CD4-positive, alpha-beta T cell treated with Interleukin-6 at 100 ng/mL for 8 hours (primary cell): ENCODE measurements around the gene CDCA5.

Source experiments
- DNase-seq: peaks from one replicate; pipeline ENCODE4 v3.0.0-alpha.2; 2020; ENCODE audit warnings: mixed read lengths, low spot score

CDCA5 gene

DNA sequence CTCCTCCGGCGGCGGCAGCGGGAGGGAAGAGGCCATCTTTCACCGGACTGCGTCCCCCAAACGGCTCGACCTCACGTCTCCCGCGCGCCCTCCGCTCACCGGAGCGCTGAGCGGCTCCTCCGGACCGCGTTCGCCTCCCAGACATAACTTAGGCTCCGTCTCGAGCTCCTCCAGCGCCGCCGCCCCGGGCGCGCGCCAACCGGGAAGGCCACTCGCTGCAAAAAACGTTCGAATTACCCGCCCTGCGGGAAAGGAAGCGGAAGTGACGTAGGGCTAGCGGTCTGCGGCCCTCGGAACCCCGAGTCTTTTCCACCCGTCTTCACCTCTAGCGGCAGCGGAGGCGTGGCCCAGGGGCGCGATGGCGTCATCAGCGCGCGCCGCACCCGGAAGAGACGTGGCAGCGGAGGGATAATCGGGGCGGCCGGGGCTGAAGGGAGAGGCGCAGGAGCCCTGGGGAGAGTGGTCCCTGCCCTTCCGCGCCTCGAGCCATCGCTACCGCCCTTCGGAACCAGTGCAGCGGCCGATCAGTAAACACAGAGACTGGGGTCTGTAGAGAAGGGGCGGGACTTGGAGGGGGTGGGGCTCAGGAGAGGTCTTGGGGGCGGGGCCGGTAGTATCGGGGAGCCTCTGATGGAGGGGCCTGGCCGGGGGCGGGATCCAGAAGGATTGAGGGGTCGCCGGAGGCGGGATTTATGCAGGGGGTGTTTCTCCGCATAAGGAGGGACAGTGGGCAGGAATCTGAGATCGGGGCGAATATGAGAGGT, at the start of gene CDCA5, which contains the start of gene ZFPL1:
CDCA5 (minus strand) TSS at position 207 of the 764 bp plus-strand sequence; CDS start at position 145, 62 bp downstream.
ZFPL1 (plus strand) TSS at position 389 of the 764 bp plus-strand sequence. CDS start 477 bp downstream, outside the sequence.
- peak; percentile 95 for DNase-seq

DNA sequence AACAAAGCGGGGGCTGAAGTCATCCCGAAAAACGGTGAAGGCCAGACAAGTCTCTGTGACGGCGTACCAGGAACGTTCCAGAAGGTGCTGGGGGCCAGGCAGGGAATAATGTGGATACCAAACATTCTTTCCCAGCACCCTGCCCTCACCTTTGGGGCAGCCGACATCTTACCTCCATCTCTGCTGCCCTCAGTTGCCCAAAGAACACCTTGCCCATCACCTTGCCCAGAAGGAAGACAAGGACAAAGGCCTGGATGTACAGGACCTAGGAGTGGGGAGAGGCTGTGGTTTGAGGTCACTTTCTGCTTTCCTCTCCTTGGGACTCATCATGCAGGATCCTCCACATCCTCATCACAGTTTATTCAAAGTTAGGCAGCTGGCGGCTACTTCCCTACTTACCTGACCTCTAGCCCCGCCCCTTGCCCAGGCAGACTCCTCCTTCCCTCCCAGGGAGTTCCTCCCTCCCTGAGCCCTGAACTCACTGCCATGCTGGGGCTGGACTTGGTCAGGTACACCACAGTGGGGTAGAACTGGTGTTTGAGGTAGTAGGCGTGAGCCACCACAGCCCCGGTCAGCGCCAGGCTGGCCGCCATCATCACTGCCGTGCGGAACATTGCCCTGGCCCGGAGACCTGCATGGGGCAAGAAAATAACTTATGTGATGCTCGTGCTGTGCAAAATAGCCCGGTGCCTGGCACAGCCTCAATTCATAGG, 49.3 kb upstream of the CDCA5 start:
- peak; percentile 32 for DNase-seq

- no peak for DNase-seq
These were observed 48.6 kb upstream of the CDCA5 start for GRCh38 chr11:65132238-65132987.

DNA sequence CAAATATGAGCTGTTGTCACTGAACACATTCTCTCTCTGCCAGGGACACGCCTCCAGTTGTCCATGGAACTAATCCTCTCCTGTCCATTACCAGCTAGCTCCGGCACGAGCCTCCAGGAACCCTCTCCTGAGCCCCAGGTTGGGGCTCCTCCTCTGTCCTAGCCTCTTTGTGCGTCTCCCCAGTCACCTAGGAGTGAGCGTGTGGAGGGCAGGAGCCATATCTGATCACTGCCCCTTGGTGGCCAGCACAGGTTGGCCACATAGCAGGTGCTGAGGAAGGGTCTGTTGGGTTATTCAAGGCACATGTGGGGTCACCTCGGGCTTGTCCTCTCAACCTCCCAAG, 48.0 kb upstream of the CDCA5 start:
- DNase-seq, result no peak

GRCh38 chr11:65131417-65131776, 47.6 kb upstream of the CDCA5 start:
- no peak for DNase-seq

GRCh38 chr11:65130631-65131416, 47.0 kb upstream of the CDCA5 start:
- no peak for DNase-seq

GRCh38 chr11:65129649-65130441, 46.0 kb upstream of the CDCA5 start:
- no peak for DNase-seq

- DNase-seq, result no peak
These were observed 44.6 kb upstream of the CDCA5 start for GRCh38 chr11:65128182-65129145.

DNA sequence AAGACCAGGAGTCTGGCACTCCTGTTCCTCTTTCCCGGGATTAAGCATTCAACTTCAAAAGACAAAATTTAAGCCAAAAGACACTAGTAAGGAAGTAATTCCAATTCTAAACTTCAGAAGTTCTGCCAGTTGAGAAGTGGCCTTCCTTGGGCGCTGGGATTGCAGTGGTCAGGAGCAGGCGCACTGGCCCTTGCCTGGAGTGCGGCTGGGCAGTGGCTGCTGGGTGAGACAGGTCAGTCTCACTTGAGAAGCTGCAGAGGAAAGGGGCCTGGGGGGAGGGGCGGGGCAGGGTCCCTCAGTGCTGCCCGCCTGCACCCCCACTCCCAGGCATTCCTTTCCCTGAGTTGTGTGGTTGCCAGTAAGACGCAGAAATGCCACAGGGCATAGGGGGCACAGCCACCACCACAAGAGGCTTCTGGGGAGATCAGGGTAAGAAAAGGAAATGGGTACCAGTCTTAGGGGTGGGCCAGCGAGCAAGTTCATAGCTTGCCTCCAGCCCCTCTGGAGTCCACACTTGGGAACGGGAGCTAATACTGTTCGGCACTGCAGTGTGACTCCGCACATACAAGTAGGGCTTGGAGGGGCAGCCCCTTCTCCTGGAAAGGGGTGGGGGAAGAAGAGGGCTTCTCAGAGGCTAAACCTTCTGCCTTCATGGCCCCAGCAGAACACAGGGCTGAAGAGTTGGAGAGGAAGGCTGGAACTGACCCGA, 43.8 kb upstream of the CDCA5 start:
- no peak for DNase-seq

GRCh38 chr11:65126624-65127274, 42.9 kb upstream of the CDCA5 start:
- DNase-seq, result no peak

GRCh38 chr11:65125197-65126056, 41.6 kb upstream of the CDCA5 start:
- DNase-seq, result no peak

- DNase-seq, result no peak
These were observed 40.8 kb upstream of the CDCA5 start for GRCh38 chr11:65124480-65125196.

DNA sequence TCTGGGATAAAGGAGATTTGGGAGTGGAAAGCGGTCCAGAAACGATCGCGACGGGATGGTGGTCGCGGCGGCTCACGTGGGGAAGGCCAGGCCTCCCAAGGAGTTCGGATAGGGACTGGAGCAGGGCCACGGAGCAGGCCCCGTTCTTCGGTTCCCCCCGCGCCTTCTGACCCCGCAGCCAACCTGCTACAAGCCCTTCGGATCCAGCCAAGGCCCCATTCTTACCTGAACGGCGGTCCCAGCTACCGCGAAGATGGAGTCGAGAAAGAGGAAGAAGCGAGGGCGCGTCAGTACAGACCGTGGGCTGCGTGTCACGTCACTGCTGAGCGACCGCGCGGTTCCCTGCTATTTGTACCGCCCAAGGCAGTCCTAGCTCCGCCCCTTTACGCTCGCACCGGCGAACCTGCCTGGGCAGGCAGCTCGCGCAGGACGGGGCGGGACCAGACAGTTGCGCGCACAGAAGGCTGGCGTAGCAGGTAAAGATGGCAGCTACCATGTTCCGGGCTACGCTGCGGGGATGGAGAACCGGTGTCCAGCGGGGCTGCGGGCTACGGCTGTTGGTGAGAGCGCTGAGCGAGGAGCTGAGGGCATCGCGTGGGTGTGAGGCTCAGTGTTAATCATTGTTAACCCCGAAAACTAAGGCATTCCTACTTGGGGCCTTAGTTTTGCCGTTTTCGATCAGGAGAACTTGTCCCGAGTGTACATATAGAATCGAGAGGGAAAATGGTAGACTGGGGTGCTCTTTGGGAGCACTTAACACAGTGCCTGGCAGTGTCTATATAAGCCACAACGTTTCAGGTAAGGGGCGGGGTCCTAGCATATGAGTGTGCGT, 38.2 kb upstream of the CDCA5 start, which contains the start of the genes FAU and MRPL49:
FAU (minus strand) TSS at position 270 of the 832 bp plus-strand sequence. CDS start 321 bp downstream, outside the sequence.
MRPL49 (plus strand) TSS at position 457 of the 832 bp plus-strand sequence; CDS start at position 483, 26 bp downstream.
- DNase-seq, result peak; percentile 98

DNA sequence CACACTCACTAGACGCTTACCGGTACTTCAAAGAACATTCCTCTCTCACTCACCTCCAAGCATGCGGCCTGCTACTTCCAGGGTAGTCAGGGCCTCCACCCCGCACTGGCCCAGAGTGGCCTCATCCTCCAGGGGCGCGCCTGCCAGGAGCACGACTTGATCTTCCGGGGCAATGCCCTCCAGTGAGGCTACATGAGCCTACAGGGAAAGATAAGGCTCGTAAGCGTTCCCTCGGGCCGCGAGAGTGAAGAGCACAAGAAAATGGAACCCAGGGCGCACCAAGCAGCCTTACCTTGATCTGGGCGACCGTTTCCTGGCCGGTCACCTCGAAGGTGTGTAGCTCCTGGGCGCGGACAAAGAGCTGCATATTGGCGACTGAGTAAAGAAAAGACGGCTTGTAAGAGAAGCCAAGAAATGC, 37.6 kb upstream of the CDCA5 start:
- DNase-seq, result no peak

DNA sequence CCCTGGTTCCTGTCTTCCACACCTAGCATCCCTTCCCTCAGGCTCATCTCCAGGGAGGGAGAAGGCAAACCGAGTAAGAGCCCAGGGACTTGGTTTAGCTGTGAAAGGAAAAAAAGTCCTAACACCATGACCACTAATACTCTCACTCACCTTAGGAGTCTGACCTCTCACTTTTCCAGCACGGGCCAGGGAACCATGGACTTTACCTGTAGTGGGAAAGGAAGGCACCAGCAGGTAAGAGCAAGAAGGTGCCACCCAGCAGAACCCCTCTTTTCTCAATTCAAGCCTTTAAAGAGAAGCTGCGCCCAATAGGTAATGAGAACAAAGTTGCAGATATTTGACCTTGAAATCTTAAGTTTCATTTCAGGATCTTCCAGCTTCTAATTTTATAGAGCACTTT, 37.0 kb upstream of the CDCA5 start:
- no peak for DNase-seq

DNA sequence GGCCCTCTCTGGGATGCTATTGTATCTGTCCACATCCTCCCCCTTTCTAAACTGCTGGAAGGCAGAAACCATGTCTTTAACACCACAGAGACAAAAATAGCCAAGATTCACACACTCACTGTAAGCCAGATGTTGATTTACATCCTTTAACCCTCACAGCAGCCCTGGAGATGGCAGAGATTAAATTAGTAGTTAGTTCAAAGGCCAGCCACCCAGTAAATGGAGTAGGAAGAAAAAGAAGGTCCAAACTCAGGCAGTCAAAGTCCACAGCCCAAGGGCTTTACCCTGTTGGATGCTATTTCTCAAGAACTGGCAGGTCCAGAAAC, 35.8 kb upstream of the CDCA5 start:
- no peak for DNase-seq
